Activated naive CD4-positive, alpha-beta T cell treated with anti-CD3 and anti-CD28 coated beads, Interleukin-2, amount 50 U/mL, for 72 hours (primary cell): ENCODE measurements around the gene CHMP4A. TPM values are rescaled to one million over a fixed set of nuclear protein-coding genes. Genes with fewer than 3 reads are reported as not detected.
"Not testable (repeated sequence)": the region's sequence is repeated elsewhere in the genome, so short reads cannot be mapped to it uniquely, and the experiment has no call there.

Source experiments
- ATAC-seq, 2 donors: fragments of 150-1000 bp; cut with Tn5 transposase; 2 replicates each; pipeline ENCODE4 v1.10.0; 2021; ENCODE audit warnings: mild to moderate bottlenecking in 2 of 2, moderate library complexity in 2 of 2
- DNase-seq, 2 donors: peaks; one replicate each; pipeline ENCODE4 v3.0.0; 2021 to 2022; ENCODE audit warnings: low spot score in 2 of 2
- H3K27ac Mint-ChIP-seq, 2 donors: one replicate each; pipeline ENCODE4 v1.8.0; 2022; ENCODE audit warnings: mild to moderate bottlenecking in 2 of 2, mixed read lengths in 2 of 2
- H3K36me3 Mint-ChIP-seq, 2 donors: one replicate each; pipeline ENCODE4 v1.8.0; 2022; ENCODE audit warnings: mixed read lengths in 2 of 2
- H3K9me3 Mint-ChIP-seq, 2 donors: one replicate each; pipeline ENCODE4 v1.8.0; 2022; ENCODE audit warnings: mixed read lengths in 2 of 2
- total RNA-seq, 2 donors: library from RNA; stranded (reverse); gene quantifications; one replicate each; pipeline ENCODE4 v1.2.3, GENCODE V29; 2022

Gene CHMP4A
- total RNA-seq, 2 donors from 2014 or later = 69.2 to 74.2 TPM

- H3K36me3 Mint-ChIP-seq = peaks cover 30 to 76% of the 10 kb centered on the region in 2 donors
- H3K27ac Mint-ChIP-seq = peak overlapping the region in 1 of 2 donors; percentile 73
- no peak for DNase-seq
- no peaks in the 10 kb centered on the region for H3K9me3 Mint-ChIP-seq
- no peak for ATAC-seq
Observed at GRCh38 chr14:24235804-24236688, 22.8 kb upstream of the CHMP4A start.

GRCh38 chr14:24234095-24235005 lies 21.1 kb upstream of the CHMP4A start:
- DNase-seq (no peak), ATAC-seq (no peak)
- H3K9me3 Mint-ChIP-seq = no peaks in the 10 kb centered on the region
- peak overlapping the region; percentile 20 to 96 for H3K27ac Mint-ChIP-seq
- peaks cover 24 to 62% of the 10 kb centered on the region in 2 donors for H3K36me3 Mint-ChIP-seq

- ATAC-seq = peak in 1 of 2 donors; percentile 49
- H3K36me3 Mint-ChIP-seq = peaks cover 24 to 58% of the 10 kb centered on the region in 2 donors
- no peaks in the 10 kb centered on the region for H3K9me3 Mint-ChIP-seq
- H3K27ac Mint-ChIP-seq = peak overlapping the region; percentile 94 to 96
- DNase-seq = peak in 1 of 2 donors; percentile 53
Observed at GRCh38 chr14:24233538-24233866, 20.2 kb upstream of the CHMP4A start.

- H3K9me3 Mint-ChIP-seq = no peaks in the 10 kb centered on the region
- DNase-seq (no peak), ATAC-seq (peak; percentile 47 to 55)
- peaks cover 21 to 55% of the 10 kb centered on the region in 2 donors for H3K36me3 Mint-ChIP-seq
- H3K27ac Mint-ChIP-seq = peak within 1 kb of the TSS; percentile 94 to 96
Observed at GRCh38 chr14:24232645-24233537, 19.6 kb upstream of the CHMP4A start, which contains the start of gene GMPR2. GMPR2 (plus strand) TSS chr14:24232929; CDS start chr14:24233254, 325 bp downstream.

GRCh38 chr14:24232121-24232644 lies 18.9 kb upstream of the CHMP4A start, which contains the start of gene NEDD8:
NEDD8 (minus strand) TSS chr14:24232367; CDS start chr14:24232267, 100 bp downstream.
- DNase-seq (peak; percentile 86), ATAC-seq (peak; percentile 86 to 95)
- H3K27ac Mint-ChIP-seq = peak within 1 kb of the TSS; percentile 94 to 96
- no peaks in the 10 kb centered on the region for H3K9me3 Mint-ChIP-seq
- peaks cover 16 to 51% of the 10 kb centered on the region in 2 donors for H3K36me3 Mint-ChIP-seq

- ATAC-seq (peak; percentile 6 to 13), DNase-seq (peak in 1 of 2 donors; percentile 21)
- Mint-ChIP-seq H3K9me3 (no peaks in the 10 kb centered on the region), H3K36me3 (peaks cover 10 to 47% of the 10 kb centered on the region in 2 donors), H3K27ac (peak overlapping the region; percentile 94 to 96)
Observed at GRCh38 chr14:24231263-24232120, 18.2 kb upstream of the CHMP4A start.

- Mint-ChIP-seq H3K36me3 (peaks cover 0 to 26% of the 10 kb centered on the region in 2 donors), H3K27ac (peak overlapping the region; percentile 49 to 84), H3K9me3 (no peaks in the 10 kb centered on the region)
- no peak for ATAC-seq
- DNase-seq = no peak
Observed at GRCh38 chr14:24228902-24229301, 15.6 kb upstream of the CHMP4A start.

GRCh38 chr14:24226473-24226872 lies 13.2 kb upstream of the CHMP4A start:
- no peak overlapping the region for H3K27ac Mint-ChIP-seq
- DNase-seq = no peak
- H3K9me3 Mint-ChIP-seq = no peaks in the 10 kb centered on the region
- peaks cover 0 to 6% of the 10 kb centered on the region in 2 donors for H3K36me3 Mint-ChIP-seq
- ATAC-seq = no peak

- H3K27ac Mint-ChIP-seq = no peak overlapping the region
- no peak for DNase-seq
- peaks cover 0 to 6% of the 10 kb centered on the region in 2 donors for H3K36me3 Mint-ChIP-seq
- H3K9me3 Mint-ChIP-seq = no peaks in the 10 kb centered on the region
- ATAC-seq = no peak
Observed at GRCh38 chr14:24224618-24225071, 11.4 kb upstream of the CHMP4A start.

GRCh38 chr14:24222987-24223386 lies 9.7 kb upstream of the CHMP4A start:
- H3K9me3 Mint-ChIP-seq, ATAC-seq, H3K36me3 Mint-ChIP-seq, DNase-seq, H3K27ac Mint-ChIP-seq: not testable (repeated sequence)

- Mint-ChIP-seq H3K27ac (no peak overlapping the region), H3K9me3 (no peaks in the 10 kb centered on the region), H3K36me3 (no peaks in the 10 kb centered on the region)
- ATAC-seq = no peak
- DNase-seq = no peak
Observed at GRCh38 chr14:24219521-24219920, 6.2 kb upstream of the CHMP4A start.

GRCh38 chr14:24219080-24219479 lies 5.8 kb upstream of the CHMP4A start:
- Mint-ChIP-seq H3K36me3 (no peaks in the 10 kb centered on the region), H3K27ac (no peak overlapping the region), H3K9me3 (no peaks in the 10 kb centered on the region)
- DNase-seq (no peak), ATAC-seq (no peak)

- not testable (repeated sequence) for ATAC-seq, H3K27ac Mint-ChIP-seq, DNase-seq, H3K9me3 Mint-ChIP-seq
- peaks cover 0 to 11% of the 10 kb centered on the region in 2 donors for H3K36me3 Mint-ChIP-seq
Observed at GRCh38 chr14:24216876-24217275, 3.6 kb upstream of the CHMP4A start.

GRCh38 chr14:24216345-24216699 lies 3.0 kb upstream of the CHMP4A start:
- Mint-ChIP-seq H3K36me3 (peaks cover 5 to 17% of the 10 kb centered on the region in 2 donors), H3K9me3 (no peaks in the 10 kb centered on the region), H3K27ac (peak overlapping the region; percentile 90 to 95)
- ATAC-seq = no peak
- DNase-seq = no peak
